GM19351 (cell line): ENCODE measurements around the gene SFI1.
"Not testable (repeated sequence)": the region's sequence is repeated elsewhere in the genome, so short reads cannot be mapped to it uniquely, and the experiment has no call there.

Source experiments
- ATAC-seq: cut with Tn5 transposase; IDR thresholded peaks from one replicate; pipeline ENCODE4 v1.9.1; 2021; ENCODE audit warnings: mild to moderate bottlenecking, moderate library complexity; ENCODE audit not compliant: unreplicated experiment

The SFI1 gene, protein sequence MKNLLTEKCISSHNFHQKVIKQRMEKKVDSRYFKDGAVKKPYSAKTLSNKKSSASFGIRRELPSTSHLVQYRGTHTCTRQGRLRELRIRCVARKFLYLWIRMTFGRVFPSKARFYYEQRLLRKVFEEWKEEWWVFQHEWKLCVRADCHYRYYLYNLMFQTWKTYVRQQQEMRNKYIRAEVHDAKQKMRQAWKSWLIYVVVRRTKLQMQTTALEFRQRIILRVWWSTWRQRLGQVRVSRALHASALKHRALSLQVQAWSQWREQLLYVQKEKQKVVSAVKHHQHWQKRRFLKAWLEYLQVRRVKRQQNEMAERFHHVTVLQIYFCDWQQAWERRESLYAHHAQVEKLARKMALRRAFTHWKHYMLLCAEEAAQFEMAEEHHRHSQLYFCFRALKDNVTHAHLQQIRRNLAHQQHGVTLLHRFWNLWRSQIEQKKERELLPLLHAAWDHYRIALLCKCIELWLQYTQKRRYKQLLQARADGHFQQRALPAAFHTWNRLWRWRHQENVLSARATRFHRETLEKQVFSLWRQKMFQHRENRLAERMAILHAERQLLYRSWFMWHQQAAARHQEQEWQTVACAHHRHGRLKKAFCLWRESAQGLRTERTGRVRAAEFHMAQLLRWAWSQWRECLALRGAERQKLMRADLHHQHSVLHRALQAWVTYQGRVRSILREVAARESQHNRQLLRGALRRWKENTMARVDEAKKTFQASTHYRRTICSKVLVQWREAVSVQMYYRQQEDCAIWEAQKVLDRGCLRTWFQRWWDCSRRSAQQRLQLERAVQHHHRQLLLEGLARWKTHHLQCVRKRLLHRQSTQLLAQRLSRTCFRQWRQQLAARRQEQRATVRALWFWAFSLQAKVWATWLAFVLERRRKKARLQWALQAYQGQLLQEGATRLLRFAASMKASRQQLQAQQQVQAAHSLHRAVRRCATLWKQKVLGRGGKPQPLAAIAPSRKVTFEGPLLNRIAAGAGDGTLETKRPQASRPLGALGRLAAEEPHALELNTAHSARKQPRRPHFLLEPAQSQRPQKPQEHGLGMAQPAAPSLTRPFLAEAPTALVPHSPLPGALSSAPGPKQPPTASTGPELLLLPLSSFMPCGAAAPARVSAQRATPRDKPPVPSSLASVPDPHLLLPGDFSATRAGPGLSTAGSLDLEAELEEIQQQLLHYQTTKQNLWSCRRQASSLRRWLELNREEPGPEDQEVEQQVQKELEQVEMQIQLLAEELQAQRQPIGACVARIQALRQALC

DNA sequence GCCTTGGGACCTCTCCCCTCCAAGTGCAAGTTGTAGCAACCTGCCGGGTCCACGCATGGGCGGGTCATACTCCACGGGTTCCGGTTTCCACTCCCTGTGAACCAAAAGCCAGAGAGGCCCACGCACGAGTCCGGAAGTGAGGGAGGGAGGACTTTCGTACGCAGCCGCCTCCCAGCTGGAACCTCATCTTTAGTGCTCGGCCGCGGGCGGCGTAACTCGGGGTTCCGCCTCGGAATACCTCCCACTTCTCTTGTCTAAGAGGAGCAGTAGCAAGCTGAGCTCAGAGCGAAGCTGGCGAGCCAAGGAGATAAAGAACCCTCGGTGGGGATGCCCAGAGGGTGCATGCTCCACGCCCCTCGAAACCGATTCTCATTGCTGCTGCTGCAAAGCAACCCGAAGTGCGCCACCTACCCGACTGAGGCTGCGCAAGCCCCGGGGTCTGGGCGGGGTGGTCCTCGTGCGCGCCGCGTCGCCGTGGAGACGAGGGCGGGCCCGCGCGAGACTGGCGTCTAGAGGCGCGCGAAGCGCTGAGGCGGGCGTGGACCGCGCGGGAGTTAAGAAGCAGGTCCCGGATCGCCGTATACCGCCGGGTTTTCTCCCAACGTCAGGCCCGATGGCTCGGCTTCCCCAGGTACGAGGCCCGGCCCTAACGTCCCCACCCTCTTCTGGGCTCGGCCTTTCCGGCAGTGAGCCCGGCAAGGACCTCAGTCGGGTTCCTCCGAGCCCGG lies at the start of gene SFI1:
Gene SFI1, plus strand, starts transcription at position 530 of the 728 bp plus-strand sequence. CDS start 11,749 bp downstream, outside the sequence.
- ATAC-seq, result peak; percentile 72

DNA sequence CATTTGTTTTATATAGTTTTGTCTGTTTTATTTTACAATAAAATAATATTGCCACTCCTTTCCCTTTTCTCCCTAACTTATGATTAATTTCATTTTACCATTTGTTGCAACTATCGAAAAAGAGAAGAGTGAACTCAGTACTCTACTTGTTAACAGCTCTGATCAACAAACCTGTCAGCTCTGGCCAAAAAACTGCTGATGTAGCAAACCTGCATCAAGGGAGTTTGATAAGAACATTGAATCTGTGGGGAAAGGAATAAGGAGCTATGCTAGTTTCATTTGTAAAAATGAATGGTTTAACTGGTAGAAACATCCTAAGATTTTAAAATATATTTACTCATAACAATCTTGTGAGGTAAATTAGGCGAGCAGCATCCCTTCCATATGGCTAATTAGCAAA lies 49.6 kb upstream of the SFI1 start:
- no peak for ATAC-seq

DNA sequence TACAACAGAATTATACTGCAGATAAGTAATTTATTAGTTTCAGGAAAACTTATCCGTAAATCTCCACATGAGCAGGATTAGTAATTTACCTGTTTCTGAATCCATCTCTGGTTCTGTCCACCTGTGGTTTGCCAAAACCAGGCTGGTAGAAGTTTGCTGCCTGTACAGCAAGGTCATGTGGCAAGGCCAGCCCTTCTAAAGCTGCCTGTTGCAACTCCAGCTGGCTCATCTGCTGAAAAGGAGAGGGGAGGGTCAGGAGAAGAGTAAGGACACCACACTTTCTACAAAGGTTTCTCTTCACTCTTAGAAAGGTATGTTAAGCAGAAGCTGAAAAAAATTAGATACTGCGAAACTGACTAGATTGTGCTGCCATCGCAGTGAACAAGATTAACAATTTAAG lies 49.0 kb upstream of the SFI1 start:
- no peak for ATAC-seq

DNA sequence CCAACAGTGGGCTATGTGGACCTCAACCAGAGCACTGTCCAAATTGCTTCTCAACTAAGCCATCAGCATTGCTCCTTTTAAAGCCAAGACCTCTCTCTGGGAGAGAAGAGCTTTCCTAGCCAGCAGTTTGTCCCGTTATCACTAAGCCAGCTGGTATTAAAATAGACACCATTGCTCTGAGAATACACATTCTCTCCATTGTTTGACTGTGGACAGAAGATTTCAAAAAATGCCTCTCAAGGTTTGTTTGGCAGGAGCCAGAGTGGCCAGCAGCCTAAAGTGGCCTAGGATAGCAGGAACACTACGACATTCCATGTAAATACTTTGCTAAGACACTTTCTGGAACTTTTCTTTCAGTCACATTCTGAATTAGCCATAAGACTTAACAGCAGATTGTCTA lies 48.0 kb upstream of the SFI1 start:
- ATAC-seq, result no peak

DNA sequence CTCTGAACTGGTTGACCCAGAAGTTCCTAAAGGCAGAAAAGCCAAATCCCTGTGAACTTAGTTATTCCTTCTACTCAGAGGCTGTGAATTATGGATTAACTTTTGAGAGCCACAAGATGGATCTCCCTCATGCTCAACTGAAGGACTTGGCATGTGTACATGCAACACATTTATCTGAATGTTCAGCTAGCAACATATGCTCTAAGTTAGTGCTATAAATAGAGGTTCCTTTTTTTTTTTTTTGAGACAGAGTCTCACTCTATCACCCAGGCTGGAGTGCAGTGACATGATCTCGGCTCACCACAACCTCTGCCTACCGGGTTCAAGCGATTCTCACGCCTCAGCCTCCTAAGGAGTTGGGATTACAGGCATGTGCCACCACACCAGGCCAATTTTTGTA lies 46.8 kb upstream of the SFI1 start:
- no peak for ATAC-seq

DNA sequence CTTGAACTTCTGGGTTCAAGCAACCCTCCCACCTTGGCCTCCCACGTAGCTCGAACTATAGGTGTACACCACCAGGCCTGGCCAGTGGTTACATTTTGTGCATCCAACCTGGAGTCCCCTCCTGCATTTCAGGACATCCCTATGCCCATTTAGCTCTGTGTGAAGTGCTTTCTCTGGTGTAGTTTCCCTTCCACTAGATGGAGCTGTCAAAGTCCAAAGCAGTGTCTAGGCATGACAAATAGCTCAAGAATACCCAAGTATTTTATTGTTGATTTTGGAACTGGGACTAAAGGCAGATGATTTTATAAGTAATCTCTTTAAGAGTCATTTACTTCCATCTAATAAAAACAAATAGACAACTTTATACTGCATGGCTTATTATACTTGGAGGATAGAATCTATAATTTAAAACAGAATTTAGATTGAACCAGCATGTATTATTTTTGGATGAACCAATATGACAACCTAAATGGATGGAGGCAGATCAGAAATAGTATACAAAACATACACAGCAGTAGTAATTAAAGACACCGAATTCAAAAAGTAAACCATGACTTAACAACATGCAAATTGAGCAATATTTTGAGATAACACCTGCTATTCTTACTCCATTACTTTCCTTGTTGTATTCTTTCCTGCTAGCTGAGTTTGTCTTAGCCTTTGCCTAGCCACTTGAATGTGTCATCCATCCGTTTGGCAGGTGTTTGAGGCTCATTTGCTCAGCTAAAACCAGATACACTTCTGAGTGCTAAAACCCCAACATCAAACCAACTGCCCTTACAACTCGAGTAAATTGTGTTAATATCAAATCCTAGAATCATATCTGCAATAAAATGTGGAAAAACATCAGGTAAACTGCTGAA lies 44.4 kb upstream of the SFI1 start:
- ATAC-seq, result no peak

DNA sequence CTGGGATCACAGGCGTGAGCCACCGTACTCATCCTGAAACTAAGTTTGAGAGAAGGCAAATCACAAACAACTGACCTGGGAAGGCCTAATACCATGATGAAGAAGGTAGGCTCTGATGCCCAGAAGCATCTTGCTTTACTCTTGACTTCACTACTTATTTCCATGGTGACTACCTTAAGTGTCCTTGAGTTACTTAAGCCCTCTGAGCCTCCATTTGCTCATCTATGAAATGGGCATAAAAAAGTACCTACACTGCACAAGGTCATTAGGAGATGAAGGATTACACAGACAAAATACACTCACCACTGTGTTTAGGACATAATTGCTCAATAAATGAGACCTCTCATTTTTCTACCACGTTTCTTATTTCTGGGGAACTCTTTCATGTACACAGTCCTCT lies 34.6 kb upstream of the SFI1 start:
- no peak for ATAC-seq

DNA sequence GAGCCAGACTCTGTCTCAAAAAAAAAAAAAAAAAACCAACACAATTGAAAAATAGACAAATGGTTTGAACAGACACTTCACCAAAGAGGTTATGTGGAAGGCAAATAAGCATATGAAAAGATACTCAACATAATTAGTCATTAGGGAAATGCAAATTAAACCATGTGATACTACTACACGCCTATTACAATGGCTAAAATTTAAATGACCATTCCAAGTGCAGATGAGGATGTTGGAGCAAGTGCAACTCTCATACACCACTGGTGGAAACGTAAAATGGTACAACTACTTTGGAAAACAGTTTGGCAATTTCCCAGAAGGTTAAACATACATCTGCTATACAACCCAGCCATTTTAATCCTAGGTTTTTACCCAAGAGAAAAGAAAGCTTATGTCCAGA lies 31.0 kb upstream of the SFI1 start:
- ATAC-seq, result no peak

DNA sequence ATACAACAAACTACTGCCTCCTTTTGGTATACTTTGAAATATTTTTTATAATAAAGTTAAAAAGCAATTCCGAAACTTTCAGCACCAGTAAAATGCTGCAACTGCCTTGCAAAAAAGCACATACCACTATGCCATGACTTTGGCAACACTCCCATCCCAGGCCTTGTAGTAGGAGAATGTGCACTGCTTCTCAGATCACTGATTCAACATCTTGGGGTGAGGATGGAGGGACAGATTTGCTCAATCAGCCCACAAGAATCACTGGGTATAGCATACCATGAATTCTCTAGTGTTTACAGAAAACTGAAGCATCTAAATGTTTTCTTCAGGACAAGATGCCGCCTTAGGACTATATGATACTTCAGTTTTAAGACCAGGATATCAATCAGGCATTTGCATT lies 21.6 kb upstream of the SFI1 start:
- ATAC-seq, result no peak

DNA sequence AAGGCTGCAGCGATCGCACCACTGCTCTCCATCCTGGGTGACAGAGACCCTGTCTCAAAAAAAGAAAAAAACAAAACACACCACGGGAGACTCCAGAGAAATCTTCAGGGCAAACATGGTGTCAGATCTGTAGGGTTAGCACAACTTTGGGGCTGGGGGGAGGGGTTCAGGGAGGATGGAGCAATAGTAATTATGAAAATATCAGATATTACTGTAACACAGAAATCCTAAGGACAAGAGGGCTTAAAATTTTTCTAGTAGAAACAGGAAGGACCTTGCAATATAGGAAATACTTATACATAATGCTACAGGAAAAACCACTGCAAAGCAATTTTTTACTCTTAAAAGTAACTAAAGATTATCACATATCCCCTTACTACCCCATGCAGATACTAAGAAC lies 20.5 kb upstream of the SFI1 start:
- no peak for ATAC-seq

DNA sequence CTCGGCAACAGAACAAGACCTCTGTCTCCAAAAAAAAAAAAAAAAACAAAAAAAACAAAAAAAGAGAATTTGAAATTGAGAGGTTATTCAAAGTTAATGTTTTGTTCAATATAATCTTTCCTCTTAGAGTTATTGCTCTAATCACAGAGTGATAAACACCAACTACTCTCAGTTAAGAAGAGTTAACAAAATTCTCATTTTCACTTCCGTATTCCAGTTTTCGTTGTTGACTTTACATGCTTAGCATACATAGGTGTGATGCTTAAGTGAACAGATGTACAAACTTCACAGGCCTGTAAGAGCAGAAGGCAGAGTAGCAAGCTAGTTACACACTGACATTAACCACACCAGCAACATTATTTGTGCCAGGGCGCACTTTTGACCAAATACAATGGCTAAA lies 19.0 kb upstream of the SFI1 start:
- peak; percentile 60 for ATAC-seq

DNA sequence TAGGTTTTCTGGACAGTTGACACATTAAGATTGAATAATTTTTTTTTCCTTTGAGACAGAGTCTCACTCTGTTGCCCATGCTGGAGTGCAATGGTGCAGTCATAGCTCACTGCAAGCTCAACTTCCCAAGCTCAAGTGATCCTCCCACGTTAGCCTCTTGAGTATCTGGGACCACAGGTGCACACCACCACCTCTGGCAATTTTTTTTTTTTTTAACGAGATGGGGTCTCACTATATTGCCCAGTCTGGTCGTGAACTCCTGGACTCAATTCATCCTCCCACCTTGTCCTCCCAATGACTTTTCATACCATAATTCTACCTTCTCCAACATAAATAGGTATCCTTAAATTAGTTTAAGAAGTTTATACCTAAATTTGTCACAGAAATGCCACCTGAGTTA lies 15.2 kb upstream of the SFI1 start:
- ATAC-seq, result no peak

DNA sequence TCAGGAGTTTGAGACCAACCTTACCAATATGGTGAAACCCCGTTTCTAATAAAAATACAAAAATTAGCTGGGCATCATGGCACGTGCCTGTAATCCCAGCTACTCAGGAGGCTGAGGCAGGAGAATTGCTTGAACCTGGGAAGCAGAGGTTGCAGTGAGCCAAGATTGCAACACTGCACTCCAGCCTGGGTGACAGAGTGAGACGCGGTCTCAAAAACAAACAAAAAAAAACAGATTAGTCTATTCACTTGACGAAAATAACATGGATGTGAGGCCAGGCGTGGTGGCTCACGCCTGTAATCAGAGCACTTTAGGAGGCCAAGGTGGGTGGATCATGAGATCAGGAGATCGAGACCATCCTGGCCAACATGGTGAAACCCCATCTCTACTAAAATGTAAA lies 13.9 kb upstream of the SFI1 start:
- ATAC-seq, result not testable (repeated sequence)

DNA sequence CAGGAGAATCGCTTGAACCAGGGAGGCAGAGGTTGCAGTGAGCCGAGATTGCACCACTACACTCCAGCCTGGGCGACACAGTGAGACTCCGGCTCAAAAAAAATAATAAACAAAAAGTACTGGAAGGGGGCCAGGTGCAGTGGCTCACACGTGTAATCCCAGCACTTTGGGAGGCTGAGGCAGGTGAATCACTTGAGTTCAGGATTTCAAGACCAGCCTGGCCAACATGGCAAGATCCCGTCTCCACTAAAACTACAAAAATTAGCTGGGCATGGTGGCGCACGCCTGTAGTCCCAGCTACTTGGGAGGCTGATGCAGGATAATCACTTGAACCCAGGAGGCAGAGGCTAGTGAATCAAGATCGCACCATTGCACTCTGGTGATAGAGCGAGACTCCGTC lies 10.0 kb upstream of the SFI1 start:
- not testable (repeated sequence) for ATAC-seq

DNA sequence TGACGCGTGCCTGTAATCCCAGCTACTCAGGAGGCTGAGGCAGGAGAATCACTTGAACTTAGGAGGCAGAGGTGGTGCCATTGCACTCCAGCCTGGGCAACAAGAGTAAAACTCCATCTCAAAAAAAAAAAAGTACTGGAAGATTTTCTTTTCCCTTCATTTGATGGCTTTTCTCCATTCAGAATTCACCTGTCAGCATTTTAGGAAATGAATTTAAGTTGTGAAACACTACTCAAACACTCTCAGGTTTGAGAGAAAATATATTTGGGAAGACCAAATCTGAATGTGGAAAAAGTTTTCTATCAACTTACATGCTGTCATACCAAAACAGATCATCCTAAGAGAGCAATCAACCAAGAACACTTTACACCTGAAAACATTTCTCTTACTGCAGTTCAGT lies 9.4 kb upstream of the SFI1 start:
- no peak for ATAC-seq

DNA sequence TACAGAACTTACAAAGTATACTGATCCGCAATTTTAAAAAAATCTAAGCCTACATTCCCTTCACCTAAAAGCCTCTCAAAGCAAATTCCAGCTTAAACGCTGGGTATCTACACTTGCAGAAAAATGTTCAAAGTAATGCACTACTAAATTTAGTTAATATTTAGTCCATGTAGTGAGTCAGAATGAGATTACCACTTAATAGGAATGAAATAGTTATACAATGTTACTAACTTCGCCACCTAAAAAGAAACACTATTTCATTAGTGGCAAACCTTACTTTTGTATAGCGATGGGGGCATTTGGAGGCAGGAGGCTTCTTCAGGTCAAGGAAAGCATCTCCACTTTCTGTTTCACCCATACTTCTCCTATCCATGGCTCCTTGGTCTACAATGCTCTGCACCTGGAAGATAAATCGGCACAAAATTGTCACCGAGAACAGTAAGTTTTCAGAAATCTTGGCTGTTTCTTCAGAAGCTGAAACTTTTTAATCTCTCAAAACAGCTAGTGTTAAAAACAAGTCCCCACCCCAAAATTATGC lies 7.9 kb upstream of the SFI1 start:
- no peak for ATAC-seq

DNA sequence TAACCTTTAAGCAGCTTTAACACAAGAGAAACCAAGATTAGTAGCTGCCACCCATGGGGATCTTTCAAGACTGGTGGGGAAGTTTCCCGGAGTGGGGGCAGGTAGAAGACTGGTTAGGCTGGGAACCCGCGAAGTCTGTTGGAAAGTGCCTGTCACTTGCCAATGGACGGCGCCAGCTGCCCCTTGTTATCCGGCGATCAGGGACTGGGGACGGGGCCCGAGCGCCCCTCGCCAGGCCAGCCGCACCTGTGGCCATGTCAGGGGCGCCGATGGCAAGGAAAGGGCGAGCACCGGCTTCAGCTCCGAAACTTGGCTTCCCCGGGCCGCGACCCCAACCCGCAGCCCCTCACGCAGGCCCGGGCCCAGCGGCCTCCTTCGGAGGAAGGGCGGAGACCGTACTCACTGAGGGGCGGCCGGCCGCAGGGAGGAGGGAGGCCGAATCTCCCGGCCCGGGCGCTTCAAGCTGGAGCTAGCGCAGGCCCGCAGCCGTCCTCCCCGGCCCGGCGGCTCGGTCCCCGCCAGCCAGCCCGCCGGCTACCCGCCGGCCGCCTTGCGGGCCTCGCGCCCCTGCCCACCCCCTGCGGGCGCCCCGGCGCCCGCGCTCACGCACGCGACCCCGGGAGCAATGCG lies 7.2 kb upstream of the SFI1 start:
- ATAC-seq, result no peak

DNA sequence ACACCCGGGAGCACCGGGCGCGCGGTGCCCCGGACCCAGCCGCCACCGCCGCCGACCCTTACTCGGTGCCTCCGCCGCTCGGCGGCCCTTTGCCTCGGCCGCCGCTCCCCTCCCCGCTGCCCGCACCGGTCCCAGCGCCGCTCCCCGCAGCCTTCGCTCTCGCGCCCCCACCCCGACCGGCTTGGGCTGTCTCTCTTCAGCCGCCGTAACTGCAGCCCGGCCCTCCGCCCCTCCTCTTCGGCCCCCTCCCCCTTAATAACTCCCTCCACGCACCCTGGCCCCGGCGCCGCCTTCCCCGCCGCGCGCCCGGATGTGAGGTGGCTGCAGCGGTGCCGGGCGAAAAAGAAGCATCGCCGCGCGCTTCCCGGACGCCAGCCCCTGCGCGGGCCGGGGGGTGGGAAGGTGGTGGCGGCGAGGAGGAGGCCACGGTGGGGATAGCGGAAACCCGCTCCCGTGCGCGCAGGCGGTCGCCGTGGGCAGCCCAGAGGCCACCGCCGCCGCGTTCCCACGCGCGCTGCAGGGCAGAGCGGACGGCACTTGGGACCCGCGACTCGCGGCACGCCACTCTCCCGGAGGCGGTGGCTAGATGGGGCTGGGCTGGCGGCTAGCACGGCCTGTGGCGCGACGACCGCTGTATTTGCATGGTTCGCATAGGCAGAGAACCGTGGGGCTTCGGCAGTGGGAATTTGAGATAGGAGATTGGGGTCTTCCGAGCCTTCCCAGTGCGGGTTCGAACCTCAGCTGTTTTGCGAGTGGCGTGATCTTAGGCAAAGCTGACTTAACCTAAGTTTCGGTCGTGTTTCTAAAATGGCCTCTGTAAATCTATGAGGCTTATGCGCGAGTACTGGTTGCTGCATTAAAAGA lies 6.5 kb upstream of the SFI1 start, which contains the start of gene EIF4ENIF1:
Gene EIF4ENIF1, minus strand, starts transcription at position 211 of the 864 bp plus-strand sequence. CDS start 1,124 bp downstream, outside the sequence.
- ATAC-seq, result peak; percentile 37
